ENCODE results near the gene HLA-DPB1.

DNA sequence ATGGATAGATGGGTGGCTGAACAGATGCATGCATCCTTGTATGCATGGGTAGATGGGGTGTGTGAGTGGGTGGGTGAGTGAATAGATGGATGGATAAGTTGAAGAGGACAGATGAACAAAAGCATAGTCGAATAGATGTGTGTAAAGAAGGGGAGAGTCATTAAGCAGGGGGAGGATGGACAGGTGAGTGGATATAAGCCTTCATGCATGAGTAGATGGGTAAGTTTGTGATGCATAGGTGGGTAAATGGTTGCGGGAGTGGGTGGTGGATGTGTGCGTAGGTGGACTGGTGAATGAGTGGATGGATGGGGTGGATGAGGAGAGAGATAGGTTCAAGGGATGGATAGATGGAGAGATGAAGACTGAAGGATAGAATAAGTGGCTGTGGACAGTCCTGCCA is 29.6 kb downstream of the HLA-DPB1 start:
- TF ChIP-seq EZH2 (IDR thresholded peaks at IDR 0.05; ENCODE audit: insufficient read depth, poor library complexity, severe bottlenecking) (no peak), EZH2phosphoT487 (IDR thresholded peaks at IDR 0.05; ENCODE audit: insufficient read depth, low read depth) (no peak)

Measured in GM23248 (cell line).